HCT116 (cell line): ENCODE measurements around the gene ACSS3. TPM values are rescaled to one million over a fixed set of nuclear protein-coding genes. Genes with fewer than 3 reads are reported as not detected.

Experiments
- ATAC-seq: fragments of 200-7000 bp; cut with Tn5 transposase; 2 replicates; pipeline ENCODE4 v1.9.1; 2020; ENCODE audit warnings: mild to moderate bottlenecking, moderate library complexity
- BruUV-seq: library from RNA; stranded (reverse); fragments of 400-500 nt; replicated peaks from 2 replicates; lab custom pipeline; 2021; lab: Mats Ljungman, UMichigan
- CTCF ChIA-PET: fragments of 300-600 bp; sonication (Branson Sonifier 250); formaldehyde crosslinking; loops from one replicate; lab custom pipeline; 2021; ENCODE audit warnings: antibody characterized with exemption; lab: Charles Lee
- POLR2A ChIA-PET: fragments of 300-600, 350-600 bp; sonication (Branson Sonifier 250); formaldehyde crosslinking; loops from one replicate; lab custom pipeline; 2021; ENCODE audit warnings: antibody characterized with exemption; lab: Charles Lee
- RAD21 ChIA-PET, 2 experiments: fragments of 300-600 bp; sonication (Branson Sonifier 250); formaldehyde crosslinking; loops; one replicate each; lab custom pipeline; 2023; ENCODE audit warnings: low total read pairs in 2 of 2; ENCODE audit not compliant: uncharacterized antibody in 2 of 2, unreplicated experiment in 2 of 2, low non-redundant PET in 1 of 2; lab: Charles Lee
- DNase-seq: peaks from one replicate; pipeline ENCODE4 v3.0.0-alpha.2; 2010; ENCODE audit warnings: low read depth, low spot score
- H2AFZ ChIP-seq: fragments of 200-600 bp; shearing (Covaris generic), sonication (generic); 2 replicates; pipeline ENCODE4 v1.6.1; 2017; ENCODE audit warnings: low read depth, mixed run types, mixed read lengths, antibody characterized with exemption, low read length; ENCODE audit not compliant: poor library complexity, severe bottlenecking
- H3K27ac ChIP-seq: 2 replicates; pipeline ENCODE4 v1.5.1; 2012; ENCODE audit warnings: low read depth, low read length
- H3K27me3 ChIP-seq: fragments of 200-600 bp; sonication (generic); 2 replicates; pipeline ENCODE4 v1.6.1; 2016; ENCODE audit warnings: mixed run types, low read length, mixed read lengths; ENCODE audit not compliant: insufficient read depth
- H3K36me3 ChIP-seq, 2 experiments: fragments of 200-500 bp in 1 of 2; fragments of 200-600 bp in 1 of 2; sonication (Bioruptor generic) in 1 of 2; sonication (generic) in 1 of 2; 2 replicates each; pipeline versions ENCODE4 v1.5.1 to v1.6.1; 2014 to 2016; ENCODE audit warnings: low read length in 2 of 2, inconsistent platforms in 1 of 2, mixed read lengths in 1 of 2, mixed run types in 1 of 2; ENCODE audit not compliant: insufficient read depth in 2 of 2, control insufficient read depth in 1 of 2
- H3K4me1 ChIP-seq, 2 experiments: fragments of 200-600 bp in 1 of 2; sonication (generic) in 1 of 2; 2 replicates each; pipeline versions ENCODE4 v1.5.1 to v1.6.1; 2012 to 2017; ENCODE audit warnings: low read length in 2 of 2, inconsistent platforms in 1 of 2, mild to moderate bottlenecking in 1 of 2, mixed read lengths in 1 of 2, mixed run types in 1 of 2, moderate library complexity in 1 of 2; ENCODE audit not compliant: insufficient read depth in 2 of 2, control insufficient read depth in 1 of 2
- H3K4me2 ChIP-seq: fragments of 200-600 bp; sonication (generic); 2 replicates; pipeline ENCODE4 v1.6.1; 2017; ENCODE audit warnings: mixed run types, low read length, mixed read lengths
- H3K4me3 ChIP-seq, 2 experiments: fragments of 200-600 bp in 1 of 2; sonication (generic) in 1 of 2; replicated peaks in 1 of 2; 2 replicates each; pipeline ENCODE4 v1.5.1; 2011 to 2016; ENCODE audit warnings: low read length in 2 of 2, control low read depth in 1 of 2, low read depth in 1 of 2, mild to moderate bottlenecking in 1 of 2, mixed read lengths in 1 of 2, mixed run types in 1 of 2
- H3K79me2 ChIP-seq: fragments of 200-600 bp; sonication (generic); 2 replicates; pipeline ENCODE4 v1.6.1; 2017; ENCODE audit warnings: mild to moderate bottlenecking, mixed run types, low read length, moderate library complexity, mixed read lengths; ENCODE audit not compliant: insufficient read depth
- H3K9ac ChIP-seq: fragments of 200-600 bp; sonication (generic); 2 replicates; pipeline ENCODE4 v1.6.1; 2016; ENCODE audit warnings: low read length, mixed read lengths
- H3K9me2 ChIP-seq: fragments of 200-600 bp; sonication (generic), shearing (Covaris generic); 2 replicates; pipeline ENCODE4 v1.6.1; 2017; ENCODE audit warnings: mixed run types, mild to moderate bottlenecking, moderate library complexity; ENCODE audit not compliant: insufficient read depth
- H3K9me3 ChIP-seq, 2 experiments: fragments of 200-500 bp in 1 of 2; fragments of 200-600 bp in 1 of 2; sonication (Bioruptor generic) in 1 of 2; sonication (generic) in 1 of 2; 2 replicates each; pipeline ENCODE4 v1.6.1; 2014 to 2017; ENCODE audit warnings: low read length in 2 of 2, mixed read lengths in 2 of 2, inconsistent platforms in 1 of 2, low read depth in 1 of 2, mild to moderate bottlenecking in 1 of 2, mixed run types in 1 of 2, moderate library complexity in 1 of 2; ENCODE audit not compliant: control insufficient read depth in 1 of 2, insufficient read depth in 1 of 2
- H4K20me1 ChIP-seq: fragments of 200-600 bp; sonication (generic), shearing (Covaris generic); 2 replicates; pipeline ENCODE4 v1.6.1; 2017; ENCODE audit warnings: mixed run types, mild to moderate bottlenecking, moderate library complexity; ENCODE audit not compliant: insufficient read depth
- CEBPB ChIP-seq: IDR thresholded peaks from 2 replicates; pipeline ENCODE4 v1.6.1; 2012; ENCODE audit warnings: low read depth
- EGR1 ChIP-seq: IDR thresholded peaks from 2 replicates; pipeline ENCODE4 v1.6.1; 2012; ENCODE audit warnings: low read depth
- ELF1 ChIP-seq: IDR thresholded peaks from 2 replicates; pipeline ENCODE4 v1.6.1; 2012; ENCODE audit warnings: low read depth, borderline replicate concordance
- EZH2 ChIP-seq: fragments of 200-600 bp; sonication (generic); IDR thresholded peaks from 2 replicates; pipeline ENCODE4 v1.6.1; 2017; ENCODE audit warnings: antibody characterized with exemption, mixed run types
- EZH2phosphoT487 ChIP-seq: fragments of 200-600 bp; IDR thresholded peaks from 2 replicates; pipeline ENCODE4 v1.6.1; 2018; ENCODE audit warnings: antibody characterized with exemption, borderline replicate concordance
- FOSL1 ChIP-seq: IDR thresholded peaks from 2 replicates; pipeline ENCODE4 v1.6.1; 2012; ENCODE audit warnings: low read depth
- JUND ChIP-seq: IDR thresholded peaks from 2 replicates; pipeline ENCODE4 v1.6.1; 2012
- POLR2A ChIP-seq: IDR thresholded peaks from 2 replicates; pipeline ENCODE4 v1.7.0; 2011; ENCODE audit warnings: borderline replicate concordance; ENCODE audit not compliant: insufficient read depth, insufficient read length; ENCODE audit errors: extremely low read depth
- RAD21 ChIP-seq: IDR thresholded peaks from 2 replicates; pipeline ENCODE4 v1.6.1; 2012; ENCODE audit warnings: low read depth, mild to moderate bottlenecking
- SIN3A ChIP-seq: IDR thresholded peaks from 2 replicates; pipeline ENCODE4 v1.6.1; 2012; ENCODE audit warnings: low read depth
- SRF ChIP-seq: IDR thresholded peaks from 2 replicates; pipeline ENCODE4 v1.6.1; 2012; ENCODE audit warnings: low read depth
- TCF7L2 ChIP-seq: IDR thresholded peaks from 2 replicates; pipeline ENCODE4 v1.7.0; 2011; ENCODE audit warnings: borderline replicate concordance, inconsistent platforms; ENCODE audit not compliant: insufficient read depth, insufficient read length; ENCODE audit errors: extremely low read depth
- YY1 ChIP-seq: IDR thresholded peaks from 2 replicates; pipeline ENCODE4 v1.6.1; 2011; ENCODE audit warnings: low read length, low read depth, moderate library complexity, mild to moderate bottlenecking; ENCODE audit not compliant: insufficient replicate concordance; ENCODE audit errors: extremely low read depth
- ZFX ChIP-seq: fragments of 450-650 bp; IDR thresholded peaks from 2 replicates; pipeline ENCODE4 v1.6.1; 2017
- ZNF274 ChIP-seq: fragments of 200-500 bp; sonication (Bioruptor generic); IDR thresholded peaks from 2 replicates; pipeline ENCODE4 v1.6.1; 2014; ENCODE audit warnings: mild to moderate bottlenecking, low read depth, low read length, inconsistent platforms
- intact Hi-C: fragments of 100-400 bp; cut with micrococcal nuclease; formaldehyde crosslinking; loops from 2 replicates; pipeline ENCODE4 v1.10.0; 2022
- total RNA-seq: library from RNA; stranded (reverse); gene quantifications from one replicate; pipeline ENCODE4 v1.2.1, GENCODE V29; 2021; ENCODE audit not compliant: unreplicated experiment
- TF ChIP-seq, protein P1 (sequence below), 3 experiments: fragments of 200-600 bp in 1 of 3; sonication (generic) in 1 of 3; IDR thresholded peaks in 2 of 3; conservative IDR thresholded peaks in 1 of 3; 2 replicates each; pipeline ENCODE4 v1.5.1; 2012 to 2017; ENCODE audit warnings: low read depth in 2 of 3, low read length in 2 of 3, antibody characterized with exemption in 1 of 3, borderline replicate concordance in 1 of 3, control low read depth in 1 of 3, mild to moderate bottlenecking in 1 of 3, mixed read lengths in 1 of 3, mixed run types in 1 of 3, moderate library complexity in 1 of 3; ENCODE audit not compliant: insufficient read depth in 1 of 3
- TF ChIP-seq, protein P2 (sequence below): IDR thresholded peaks from 2 replicates; pipeline ENCODE4 v1.6.1; 2012; ENCODE audit warnings: low read depth
- TF ChIP-seq, protein P3 (sequence below): IDR thresholded peaks from 2 replicates; pipeline ENCODE4 v1.6.1; 2011; ENCODE audit warnings: mild to moderate bottlenecking, low read length, moderate library complexity; ENCODE audit not compliant: insufficient replicate concordance; ENCODE audit errors: extremely low read depth
- TF ChIP-seq, protein P4 (sequence below): IDR thresholded peaks from 2 replicates; pipeline ENCODE4 v1.6.1; 2012

The ACSS3 gene
- total RNA-seq, 1 experiment from 2014 or later: 0.30 TPM

DNA sequence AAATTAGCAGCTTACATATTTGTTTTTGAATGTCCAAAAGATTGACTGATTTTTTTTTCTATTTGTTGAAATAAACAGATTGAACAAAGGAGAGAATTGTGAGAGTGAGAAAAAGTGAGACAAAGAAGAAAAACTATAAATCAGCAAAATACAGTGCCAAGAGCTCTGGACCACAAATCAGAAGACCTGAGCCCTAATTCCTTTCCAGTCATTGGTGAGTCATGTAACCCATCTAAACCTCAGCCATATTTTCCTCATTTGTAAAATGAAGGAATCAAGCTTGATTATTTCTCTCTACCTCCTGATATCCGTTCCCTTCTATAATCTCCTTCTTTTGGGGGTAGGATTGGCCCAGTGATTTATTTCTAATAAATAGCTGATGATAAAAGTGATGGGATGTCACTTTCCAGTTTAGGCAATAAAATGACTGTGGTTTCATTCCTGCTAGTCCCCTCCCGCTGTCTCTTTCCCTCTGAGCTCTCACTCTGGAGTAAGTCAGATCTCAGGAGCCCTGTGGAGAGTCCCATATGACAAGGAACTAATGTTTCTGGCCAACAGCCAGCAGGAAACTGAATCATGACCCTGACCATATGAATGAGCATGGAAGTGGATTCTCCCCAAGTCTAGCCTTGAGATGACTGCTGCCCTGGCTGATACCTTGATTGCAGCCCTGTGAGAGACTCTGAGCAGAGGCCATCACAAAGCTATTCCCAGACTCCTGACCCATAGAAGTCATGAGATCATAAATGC, 218.9 kb downstream of the ACSS3 start:
- H3K4me2 ChIP-seq: peak overlapping the region; percentile 33; the same call in 1 of the 2 replicates
- H3K9ac ChIP-seq: no peak overlapping the region
- H3K27ac ChIP-seq: no peak overlapping the region
- H3K4me3 ChIP-seq: no peak overlapping the region
- no peaks in the 10 kb centered on the region for H3K9me2 ChIP-seq
- no peaks in the 10 kb centered on the region for H3K36me3 ChIP-seq
- BruUV-seq: no TSS peak
- intact Hi-C loops: no loop called here
- POLR2A ChIA-PET: no interaction called here
- H3K4me1 ChIP-seq: peaks cover 2 to 16% of the 10 kb centered on the region in 2 experiments; a peak in 2 of 4 replicates
- no peak overlapping the region for H2AFZ ChIP-seq
- no peak for DNase-seq
- peaks cover 7% of the 10 kb centered on the region; the same call in 1 of the 2 replicates for H3K27me3 ChIP-seq
- no peaks in the 10 kb centered on the region for H3K79me2 ChIP-seq
- TF ChIP-seq EZH2: no peak
- TF ChIP-seq RAD21: no peak
- TF ChIP-seq ZNF274: no peak
- TF ChIP-seq, protein P1, sequence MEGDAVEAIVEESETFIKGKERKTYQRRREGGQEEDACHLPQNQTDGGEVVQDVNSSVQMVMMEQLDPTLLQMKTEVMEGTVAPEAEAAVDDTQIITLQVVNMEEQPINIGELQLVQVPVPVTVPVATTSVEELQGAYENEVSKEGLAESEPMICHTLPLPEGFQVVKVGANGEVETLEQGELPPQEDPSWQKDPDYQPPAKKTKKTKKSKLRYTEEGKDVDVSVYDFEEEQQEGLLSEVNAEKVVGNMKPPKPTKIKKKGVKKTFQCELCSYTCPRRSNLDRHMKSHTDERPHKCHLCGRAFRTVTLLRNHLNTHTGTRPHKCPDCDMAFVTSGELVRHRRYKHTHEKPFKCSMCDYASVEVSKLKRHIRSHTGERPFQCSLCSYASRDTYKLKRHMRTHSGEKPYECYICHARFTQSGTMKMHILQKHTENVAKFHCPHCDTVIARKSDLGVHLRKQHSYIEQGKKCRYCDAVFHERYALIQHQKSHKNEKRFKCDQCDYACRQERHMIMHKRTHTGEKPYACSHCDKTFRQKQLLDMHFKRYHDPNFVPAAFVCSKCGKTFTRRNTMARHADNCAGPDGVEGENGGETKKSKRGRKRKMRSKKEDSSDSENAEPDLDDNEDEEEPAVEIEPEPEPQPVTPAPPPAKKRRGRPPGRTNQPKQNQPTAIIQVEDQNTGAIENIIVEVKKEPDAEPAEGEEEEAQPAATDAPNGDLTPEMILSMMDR (IDR thresholded peaks at IDR 0.05 in 2 of 3, conservative IDR thresholded peaks at IDR 0.05 in 1 of 3; ENCODE audit: borderline replicate concordance in 1 of 3, insufficient read depth in 1 of 3, low read depth in 2 of 3, low read length in 2 of 3): no peak
- no peak for TF ChIP-seq EGR1
- no peak for TF ChIP-seq TCF7L2
- TF ChIP-seq YY1: no peak
- TF ChIP-seq FOSL1: no peak
- TF ChIP-seq, protein P2, sequence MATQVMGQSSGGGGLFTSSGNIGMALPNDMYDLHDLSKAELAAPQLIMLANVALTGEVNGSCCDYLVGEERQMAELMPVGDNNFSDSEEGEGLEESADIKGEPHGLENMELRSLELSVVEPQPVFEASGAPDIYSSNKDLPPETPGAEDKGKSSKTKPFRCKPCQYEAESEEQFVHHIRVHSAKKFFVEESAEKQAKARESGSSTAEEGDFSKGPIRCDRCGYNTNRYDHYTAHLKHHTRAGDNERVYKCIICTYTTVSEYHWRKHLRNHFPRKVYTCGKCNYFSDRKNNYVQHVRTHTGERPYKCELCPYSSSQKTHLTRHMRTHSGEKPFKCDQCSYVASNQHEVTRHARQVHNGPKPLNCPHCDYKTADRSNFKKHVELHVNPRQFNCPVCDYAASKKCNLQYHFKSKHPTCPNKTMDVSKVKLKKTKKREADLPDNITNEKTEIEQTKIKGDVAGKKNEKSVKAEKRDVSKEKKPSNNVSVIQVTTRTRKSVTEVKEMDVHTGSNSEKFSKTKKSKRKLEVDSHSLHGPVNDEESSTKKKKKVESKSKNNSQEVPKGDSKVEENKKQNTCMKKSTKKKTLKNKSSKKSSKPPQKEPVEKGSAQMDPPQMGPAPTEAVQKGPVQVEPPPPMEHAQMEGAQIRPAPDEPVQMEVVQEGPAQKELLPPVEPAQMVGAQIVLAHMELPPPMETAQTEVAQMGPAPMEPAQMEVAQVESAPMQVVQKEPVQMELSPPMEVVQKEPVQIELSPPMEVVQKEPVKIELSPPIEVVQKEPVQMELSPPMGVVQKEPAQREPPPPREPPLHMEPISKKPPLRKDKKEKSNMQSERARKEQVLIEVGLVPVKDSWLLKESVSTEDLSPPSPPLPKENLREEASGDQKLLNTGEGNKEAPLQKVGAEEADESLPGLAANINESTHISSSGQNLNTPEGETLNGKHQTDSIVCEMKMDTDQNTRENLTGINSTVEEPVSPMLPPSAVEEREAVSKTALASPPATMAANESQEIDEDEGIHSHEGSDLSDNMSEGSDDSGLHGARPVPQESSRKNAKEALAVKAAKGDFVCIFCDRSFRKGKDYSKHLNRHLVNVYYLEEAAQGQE: no peak
- TF ChIP-seq, protein P3, sequence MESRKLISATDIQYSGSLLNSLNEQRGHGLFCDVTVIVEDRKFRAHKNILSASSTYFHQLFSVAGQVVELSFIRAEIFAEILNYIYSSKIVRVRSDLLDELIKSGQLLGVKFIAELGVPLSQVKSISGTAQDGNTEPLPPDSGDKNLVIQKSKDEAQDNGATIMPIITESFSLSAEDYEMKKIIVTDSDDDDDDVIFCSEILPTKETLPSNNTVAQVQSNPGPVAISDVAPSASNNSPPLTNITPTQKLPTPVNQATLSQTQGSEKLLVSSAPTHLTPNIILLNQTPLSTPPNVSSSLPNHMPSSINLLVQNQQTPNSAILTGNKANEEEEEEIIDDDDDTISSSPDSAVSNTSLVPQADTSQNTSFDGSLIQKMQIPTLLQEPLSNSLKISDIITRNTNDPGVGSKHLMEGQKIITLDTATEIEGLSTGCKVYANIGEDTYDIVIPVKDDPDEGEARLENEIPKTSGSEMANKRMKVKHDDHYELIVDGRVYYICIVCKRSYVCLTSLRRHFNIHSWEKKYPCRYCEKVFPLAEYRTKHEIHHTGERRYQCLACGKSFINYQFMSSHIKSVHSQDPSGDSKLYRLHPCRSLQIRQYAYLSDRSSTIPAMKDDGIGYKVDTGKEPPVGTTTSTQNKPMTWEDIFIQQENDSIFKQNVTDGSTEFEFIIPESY: no peak
- TF ChIP-seq SRF: no peak
- TF ChIP-seq, protein P4, sequence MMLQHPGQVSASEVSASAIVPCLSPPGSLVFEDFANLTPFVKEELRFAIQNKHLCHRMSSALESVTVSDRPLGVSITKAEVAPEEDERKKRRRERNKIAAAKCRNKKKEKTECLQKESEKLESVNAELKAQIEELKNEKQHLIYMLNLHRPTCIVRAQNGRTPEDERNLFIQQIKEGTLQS: no peak
- no peak for TF ChIP-seq SIN3A
- no peak for TF ChIP-seq ZFX
- no peak for TF ChIP-seq JUND
- TF ChIP-seq EZH2phosphoT487: no peak
- no peak for TF ChIP-seq ELF1
- TF ChIP-seq POLR2A: no peak
- TF ChIP-seq CEBPB: no peak
- TF ChIP-seq, all 23 proteins: peak for 0
- H4K20me1 ChIP-seq: no peaks in the 10 kb centered on the region
- ChIA-PET RAD21 (interaction anchor here in 1 of 2 experiments (0.6 kb wide), 1 partner anchor 533 kb away, joined by 3 read pairs; no protein-coding TSS in a partner anchor), CTCF (no interaction called here)
- ATAC-seq: no peak
- H3K9me3 ChIP-seq: no peaks in the 10 kb centered on the region
